Caco-2 (cell line): Measurements from ENCODE around the gene OLFML2A. TPM values are rescaled to one million over a fixed set of nuclear protein-coding genes. Genes with fewer than 3 reads are reported as not detected.
A peak's percentile ranks its signal among the peaks of the same experiment; 100 is the strongest.

Experiments
- BruUV-seq: library from RNA; stranded (reverse); fragments of 400-500 nt; replicated peaks from 2 replicates; lab custom pipeline; 2021; lab: Mats Ljungman, UMichigan
- CTCF ChIA-PET: fragments of 300-600 bp; sonication (Branson Sonifier 250); formaldehyde crosslinking; loops from one replicate; lab custom pipeline; 2022; ENCODE audit warnings: antibody characterized with exemption; lab: Charles Lee
- POLR2A ChIA-PET: fragments of 300-600 bp; sonication (Branson Sonifier 250); formaldehyde crosslinking; loops from one replicate; lab custom pipeline; 2022; ENCODE audit warnings: antibody characterized with exemption; lab: Charles Lee
- DNase-seq, 2 experiments: peaks; one replicate each; pipeline versions ENCODE4 v3.0.0 to v3.0.0-alpha.2; 2020 to 2022
- H3K27me3 ChIP-seq: replicated peaks from 2 replicates; pipeline ENCODE4 v1.6.0; 2011; ENCODE audit warnings: low read length; ENCODE audit not compliant: control insufficient read depth, insufficient read depth
- H3K36me3 ChIP-seq: 2 replicates; pipeline ENCODE4 v1.5.1; 2011; ENCODE audit warnings: low read length; ENCODE audit not compliant: control insufficient read depth, insufficient read depth
- H3K4me1 ChIP-seq: fragments of 250-450 bp; sonication (Bioruptor Pico); 2 replicates; pipeline ENCODE4 v1.5.1; 2020; ENCODE audit warnings: mild to moderate bottlenecking
- H3K4me3 ChIP-seq: 2 replicates; pipeline ENCODE4 v1.5.1; 2011; ENCODE audit warnings: low read depth, mild to moderate bottlenecking, control low read depth, low read length
- H3K9me3 ChIP-seq: fragments of 250-450 bp; sonication (Bioruptor Pico); 2 replicates; pipeline ENCODE4 v1.5.1; 2020; ENCODE audit warnings: mild to moderate bottlenecking, moderate library complexity
- H3K27ac Mint-ChIP-seq: one replicate; pipeline ENCODE4 v1.8.0; 2022; ENCODE audit warnings: mixed read lengths; ENCODE audit not compliant: unreplicated experiment
- H3K27me3 Mint-ChIP-seq: one replicate; pipeline ENCODE4 v1.8.0; 2022; ENCODE audit warnings: mixed read lengths; ENCODE audit not compliant: insufficient read depth, unreplicated experiment
- H3K36me3 Mint-ChIP-seq: one replicate; pipeline ENCODE4 v1.8.0; 2022; ENCODE audit warnings: mild to moderate bottlenecking, mixed read lengths; ENCODE audit not compliant: insufficient read depth, unreplicated experiment
- H3K4me1 Mint-ChIP-seq: one replicate; pipeline ENCODE4 v1.8.0; 2022; ENCODE audit warnings: low read depth, mixed read lengths; ENCODE audit not compliant: unreplicated experiment
- H3K4me3 Mint-ChIP-seq: one replicate; pipeline ENCODE4 v1.8.0; 2022; ENCODE audit warnings: mild to moderate bottlenecking, moderate library complexity, mixed read lengths; ENCODE audit not compliant: unreplicated experiment
- H3K9me3 Mint-ChIP-seq: one replicate; pipeline ENCODE4 v1.8.0; 2022; ENCODE audit warnings: mixed read lengths; ENCODE audit not compliant: unreplicated experiment
- intact Hi-C: fragments of 100-400 bp; cut with micrococcal nuclease; formaldehyde crosslinking; loops from one replicate; pipeline ENCODE4 v1.10.0; 2022; ENCODE audit not compliant: unreplicated experiment
- total RNA-seq: library from RNA; stranded (reverse); gene quantifications from 2 replicates; pipeline ENCODE4 v1.2.3, GENCODE V29; 2022
- TF ChIP-seq, protein P1 (sequence below), 2 experiments: fragments of 200-600 bp in 1 of 2; IDR thresholded peaks; 1 replicate in 1 of 2; 2 replicates in 1 of 2; pipeline versions ENCODE4 v1.5.1 to v1.8.0; 2011 to 2022; ENCODE audit warnings: antibody characterized with exemption in 1 of 2, control low read depth in 1 of 2, inconsistent platforms in 1 of 2, low read depth in 1 of 2, low read length in 1 of 2, mild to moderate bottlenecking in 1 of 2, moderate library complexity in 1 of 2; ENCODE audit not compliant: insufficient read depth in 1 of 2, severe bottlenecking in 1 of 2, unreplicated experiment in 1 of 2

Gene OLFML2A
- total RNA-seq, 1 experiment from 2014 or later, result 1.1 TPM

DNA sequence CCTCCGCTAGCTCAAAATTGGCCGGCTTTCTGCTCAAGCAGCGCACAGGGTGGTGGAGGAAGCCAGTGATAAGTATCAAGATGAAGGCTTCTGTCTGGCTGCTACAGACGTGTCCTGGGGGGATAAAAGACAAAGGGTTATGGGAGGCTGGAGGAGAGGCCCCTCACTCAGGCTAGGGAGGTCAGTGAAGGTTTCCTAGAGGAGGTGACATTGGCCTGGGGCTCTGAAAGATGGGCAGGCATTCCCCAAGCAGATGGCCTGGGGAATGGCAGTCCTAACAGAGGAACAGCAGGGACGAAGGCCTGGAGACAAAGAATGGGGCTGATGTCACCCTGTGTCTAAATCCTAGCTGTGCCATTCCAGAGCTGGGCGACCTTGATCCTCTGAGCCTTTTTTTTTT, 32.3 kb downstream of the OLFML2A start:
- H3K36me3 ChIP-seq, result no peaks in the 10 kb centered on the region
- DNase-seq, result no peak
- ChIA-PET POLR2A (no interaction called here), CTCF (no interaction called here)
- H3K27me3 Mint-ChIP-seq, result no peaks in the 10 kb centered on the region
- H3K27ac Mint-ChIP-seq, result peak overlapping the region; percentile 61
- no peak overlapping the region for H3K4me3 ChIP-seq
- TF ChIP-seq, protein P1, sequence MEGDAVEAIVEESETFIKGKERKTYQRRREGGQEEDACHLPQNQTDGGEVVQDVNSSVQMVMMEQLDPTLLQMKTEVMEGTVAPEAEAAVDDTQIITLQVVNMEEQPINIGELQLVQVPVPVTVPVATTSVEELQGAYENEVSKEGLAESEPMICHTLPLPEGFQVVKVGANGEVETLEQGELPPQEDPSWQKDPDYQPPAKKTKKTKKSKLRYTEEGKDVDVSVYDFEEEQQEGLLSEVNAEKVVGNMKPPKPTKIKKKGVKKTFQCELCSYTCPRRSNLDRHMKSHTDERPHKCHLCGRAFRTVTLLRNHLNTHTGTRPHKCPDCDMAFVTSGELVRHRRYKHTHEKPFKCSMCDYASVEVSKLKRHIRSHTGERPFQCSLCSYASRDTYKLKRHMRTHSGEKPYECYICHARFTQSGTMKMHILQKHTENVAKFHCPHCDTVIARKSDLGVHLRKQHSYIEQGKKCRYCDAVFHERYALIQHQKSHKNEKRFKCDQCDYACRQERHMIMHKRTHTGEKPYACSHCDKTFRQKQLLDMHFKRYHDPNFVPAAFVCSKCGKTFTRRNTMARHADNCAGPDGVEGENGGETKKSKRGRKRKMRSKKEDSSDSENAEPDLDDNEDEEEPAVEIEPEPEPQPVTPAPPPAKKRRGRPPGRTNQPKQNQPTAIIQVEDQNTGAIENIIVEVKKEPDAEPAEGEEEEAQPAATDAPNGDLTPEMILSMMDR (IDR thresholded peaks at IDR 0.05; ENCODE audit: insufficient read depth in 1 of 2, low read depth in 1 of 2, low read length in 1 of 2, severe bottlenecking in 1 of 2, unreplicated experiment in 1 of 2), result no peak
- peaks cover 4% of the 10 kb centered on the region for H3K36me3 Mint-ChIP-seq
- H3K4me3 Mint-ChIP-seq, result no peak overlapping the region
- intact Hi-C loops, result no loop called here
- H3K4me1 Mint-ChIP-seq, result peaks cover 30% of the 10 kb centered on the region
- H3K9me3 Mint-ChIP-seq, result no peaks in the 10 kb centered on the region
- no peaks in the 10 kb centered on the region for H3K27me3 ChIP-seq
- no peaks in the 10 kb centered on the region for H3K9me3 ChIP-seq
- H3K4me1 ChIP-seq, result peaks cover 34% of the 10 kb centered on the region
- BruUV-seq, result no TSS peak

DNA sequence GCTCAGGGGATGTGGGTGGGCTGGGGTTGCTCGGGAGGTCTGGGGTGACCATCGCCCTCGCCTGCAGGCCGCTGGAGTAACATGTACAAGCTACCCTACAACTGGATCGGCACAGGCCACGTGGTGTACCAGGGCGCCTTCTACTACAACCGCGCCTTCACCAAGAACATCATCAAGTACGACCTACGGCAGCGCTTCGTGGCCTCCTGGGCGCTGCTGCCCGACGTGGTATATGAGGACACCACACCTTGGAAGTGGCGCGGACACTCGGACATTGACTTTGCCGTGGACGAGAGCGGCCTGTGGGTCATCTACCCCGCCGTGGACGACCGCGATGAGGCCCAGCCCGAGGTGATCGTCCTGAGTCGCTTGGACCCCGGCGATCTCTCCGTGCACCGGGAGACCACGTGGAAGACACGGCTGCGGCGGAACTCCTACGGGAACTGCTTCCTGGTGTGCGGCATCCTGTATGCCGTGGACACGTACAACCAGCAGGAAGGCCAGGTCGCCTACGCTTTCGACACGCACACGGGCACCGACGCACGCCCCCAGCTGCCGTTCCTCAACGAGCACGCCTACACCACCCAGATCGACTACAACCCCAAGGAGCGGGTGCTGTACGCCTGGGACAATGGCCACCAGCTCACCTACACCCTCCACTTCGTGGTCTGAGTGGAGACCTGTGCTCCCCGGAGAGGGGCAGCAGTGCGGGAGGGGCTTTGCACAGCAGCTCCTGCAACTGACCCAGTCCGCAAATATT, 33.0 kb downstream of the OLFML2A start:
- CTCF ChIA-PET, result interaction anchor here (1.4 to 1.5 kb wide), 2 partner anchors 33 to 39 kb away, joined by 3 to 9 read pairs; partner anchors contain the start of genes NR6A1 and OLFML2A

DNA sequence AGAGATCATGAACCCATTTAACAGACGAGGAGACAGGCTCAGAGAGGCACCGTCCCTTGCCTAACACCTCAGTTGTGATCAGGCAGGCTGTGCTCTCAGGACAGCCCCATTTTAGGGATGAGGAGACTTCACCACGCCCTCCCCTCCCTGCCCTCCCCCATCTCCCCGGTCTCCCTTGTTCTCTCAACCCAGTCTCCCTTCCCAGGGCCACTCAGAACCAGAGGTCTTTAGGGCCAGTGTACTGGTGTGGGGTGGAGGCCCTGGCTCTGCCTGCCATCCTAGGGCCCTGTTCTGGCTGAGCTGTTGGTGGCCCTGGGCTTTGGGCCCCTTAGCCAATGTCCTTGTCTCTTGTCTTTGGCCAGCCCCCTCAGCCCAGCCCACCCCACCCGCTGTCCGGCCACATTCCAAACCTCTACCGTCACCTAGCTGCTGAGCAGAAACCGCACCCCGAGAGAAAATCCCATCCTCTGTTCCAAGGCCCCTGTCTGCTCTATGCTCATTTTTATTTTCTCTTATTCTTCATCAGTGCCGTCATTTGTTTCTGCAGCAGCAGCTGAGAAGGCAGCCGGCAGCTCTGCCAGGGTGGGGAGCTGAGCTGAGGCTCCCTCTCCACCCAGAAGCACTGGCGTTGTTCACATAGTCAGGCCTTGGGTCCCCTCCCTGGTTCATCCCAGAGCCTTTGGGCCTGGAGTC, 33.9 kb downstream of the OLFML2A start:
- peak overlapping the region; percentile 86 for H3K27ac Mint-ChIP-seq
- TSS peak; percentile 69 for BruUV-seq
- TF ChIP-seq, protein P1 (IDR thresholded peaks at IDR 0.05; ENCODE audit: insufficient read depth in 1 of 2, low read depth in 1 of 2, low read length in 1 of 2, severe bottlenecking in 1 of 2, unreplicated experiment in 1 of 2), result no peak
- H3K27me3 ChIP-seq, result no peaks in the 10 kb centered on the region
- peaks cover 4% of the 10 kb centered on the region for H3K36me3 Mint-ChIP-seq
- H3K4me3 Mint-ChIP-seq, result peak overlapping the region; percentile 22
- no peaks in the 10 kb centered on the region for H3K27me3 Mint-ChIP-seq
- H3K4me3 ChIP-seq, result no peak overlapping the region
- intact Hi-C loops, result loop anchor here (1.0 kb wide), 1 partner anchor 37 kb away; no protein-coding TSS in a partner anchor
- CTCF ChIA-PET, result interaction anchor here (0.8 to 3.6 kb wide), 4 partner anchors 13 to 42 kb away, joined by 3 to 15 read pairs (median 7); partner anchors contain the start of genes NR6A1, OLFML2A and WDR38
- POLR2A ChIA-PET, result no interaction called here
- peaks cover 30% of the 10 kb centered on the region for H3K4me1 Mint-ChIP-seq
- H3K9me3 Mint-ChIP-seq, result no peaks in the 10 kb centered on the region
- H3K4me1 ChIP-seq, result peaks cover 34% of the 10 kb centered on the region
- H3K36me3 ChIP-seq, result no peaks in the 10 kb centered on the region
- DNase-seq, result peak; percentile 67 to 82
- H3K9me3 ChIP-seq, result no peaks in the 10 kb centered on the region

More for the DNA sequence above, 33.0 kb downstream of the OLFML2A start:
- Mint-ChIP-seq H3K9me3 (no peaks in the 10 kb centered on the region), H3K27ac (peak overlapping the region; percentile 86), H3K36me3 (peaks cover 4% of the 10 kb centered on the region), H3K4me1 (peaks cover 30% of the 10 kb centered on the region), H3K27me3 (no peaks in the 10 kb centered on the region), H3K4me3 (no peak overlapping the region)
- no peak for DNase-seq
- Histone ChIP-seq H3K4me3 (no peak overlapping the region), H3K36me3 (no peaks in the 10 kb centered on the region), H3K27me3 (no peaks in the 10 kb centered on the region), H3K4me1 (peaks cover 34% of the 10 kb centered on the region), H3K9me3 (no peaks in the 10 kb centered on the region)
- POLR2A ChIA-PET, result no interaction called here
- no TSS peak for BruUV-seq
- intact Hi-C loops, result no loop called here
- TF ChIP-seq, protein P1 (IDR thresholded peaks at IDR 0.05; ENCODE audit: insufficient read depth in 1 of 2, low read depth in 1 of 2, low read length in 1 of 2, severe bottlenecking in 1 of 2, unreplicated experiment in 1 of 2), result no peak
